Fibroblast of skin of scalp (primary cell): ENCODE data around the gene PLEKHO1.
A peak's percentile ranks its signal among the peaks of the same experiment; 100 is the strongest.

Source experiments
- DNase-seq: peaks from one replicate; pipeline ENCODE4 v3.0.0-alpha.2; 2013

Gene PLEKHO1

GRCh38 chr1:150150133-150151021 lies 661 bp downstream of the PLEKHO1 start:
- DNase-seq, result no peak

- DNase-seq, result no peak
Measured at GRCh38 chr1:150151291-150152181, 1.8 kb downstream of the PLEKHO1 start.

GRCh38 chr1:150152182-150152536 lies 2.4 kb downstream of the PLEKHO1 start:
- no peak for DNase-seq

- peak; percentile 50 for DNase-seq
Measured at GRCh38 chr1:150152772-150153456, 3.2 kb downstream of the PLEKHO1 start.

GRCh38 chr1:150154143-150154542 lies 4.4 kb downstream of the PLEKHO1 start:
- DNase-seq, result no peak

GRCh38 chr1:150155413-150156071 lies 5.8 kb downstream of the PLEKHO1 start:
- DNase-seq, result no peak

GRCh38 chr1:150156868-150157603 lies 7.3 kb downstream of the PLEKHO1 start:
- peak; percentile 75 for DNase-seq

- DNase-seq, result no peak
Measured at GRCh38 chr1:150159550-150159949, 9.8 kb downstream of the PLEKHO1 start.

- DNase-seq, result peak; percentile 61
Measured at GRCh38 chr1:150160964-150161621, 11.4 kb downstream of the PLEKHO1 start.

- DNase-seq, result no peak
Measured at GRCh38 chr1:150161747-150162581, 12.2 kb downstream of the PLEKHO1 start.

GRCh38 chr1:150162582-150162861 lies 12.8 kb downstream of the PLEKHO1 start:
- DNase-seq, result no peak

GRCh38 chr1:150162862-150163706 lies 13.4 kb downstream of the PLEKHO1 start:
- DNase-seq, result peak; percentile 100

- no peak for DNase-seq
Measured at GRCh38 chr1:150164224-150164623, 14.5 kb downstream of the PLEKHO1 start.

GRCh38 chr1:150164779-150165178 lies 15.1 kb downstream of the PLEKHO1 start:
- DNase-seq, result no peak

GRCh38 chr1:150165622-150166612 lies 16.2 kb downstream of the PLEKHO1 start:
- peak; percentile 68 for DNase-seq

- DNase-seq, result peak; percentile 65
Measured at GRCh38 chr1:150168960-150169601, 19.4 kb downstream of the PLEKHO1 start.

GRCh38 chr1:150171801-150172200 lies 22.1 kb downstream of the PLEKHO1 start:
- no peak for DNase-seq
